Astrocyte (in vitro differentiated cells and primary cell): Measurements from ENCODE around the gene FRZB. TPM values are rescaled to one million over a fixed set of nuclear protein-coding genes. Genes with fewer than 3 reads are reported as not detected.

Source experiments
- DNase-seq: peaks from one replicate; pipeline ENCODE4 v3.0.0-alpha.2; 2010; ENCODE audit warnings: low read depth
- FAIRE-seq: peaks from 2 replicates; lab custom pipeline; 2011; peaks lifted over from hg19 to GRCh38; lab: Jason Lieb, UNC
- H2AFZ ChIP-seq: 2 replicates; pipeline ENCODE4 v1.6.0; 2012; ENCODE audit warnings: low read depth, low read length, inconsistent platforms
- H3K27ac ChIP-seq: 2 replicates; pipeline ENCODE4 v1.5.1; 2011; ENCODE audit warnings: low read depth, low read length, inconsistent platforms
- H3K27me3 ChIP-seq: 2 replicates; pipeline ENCODE4 v1.6.0; 2011; ENCODE audit warnings: low read length, inconsistent platforms; ENCODE audit not compliant: insufficient read depth
- H3K36me3 ChIP-seq: 2 replicates; pipeline ENCODE4 v1.5.1; 2011; ENCODE audit warnings: low read length, inconsistent platforms; ENCODE audit not compliant: insufficient read depth
- H3K4me1 ChIP-seq: 2 replicates; pipeline ENCODE4 v1.5.1; 2011; ENCODE audit warnings: low read length, inconsistent platforms; ENCODE audit not compliant: insufficient read depth
- H3K4me2 ChIP-seq: 2 replicates; pipeline ENCODE4 v1.6.0; 2012; ENCODE audit warnings: low read length, inconsistent platforms
- H3K4me3 ChIP-seq: 2 replicates; pipeline ENCODE4 v1.5.1; 2011; ENCODE audit warnings: low read depth, mild to moderate bottlenecking, low read length, inconsistent platforms; ENCODE audit not compliant: insufficient read depth
- H3K79me2 ChIP-seq: 2 replicates; pipeline ENCODE4 v1.6.0; 2012; ENCODE audit warnings: mild to moderate bottlenecking, low read length, inconsistent platforms; ENCODE audit not compliant: insufficient read depth
- H3K9ac ChIP-seq: 2 replicates; pipeline ENCODE4 v1.6.0; 2012; ENCODE audit warnings: mild to moderate bottlenecking, low read length, inconsistent platforms
- H3K9me3 ChIP-seq: 2 replicates; pipeline ENCODE4 v1.5.1; 2012; ENCODE audit warnings: low read depth, mild to moderate bottlenecking, low read length, inconsistent platforms; ENCODE audit not compliant: insufficient read depth
- H4K20me1 ChIP-seq: 2 replicates; pipeline ENCODE4 v1.6.0; 2012; ENCODE audit warnings: low read length, inconsistent platforms; ENCODE audit not compliant: insufficient read depth
- H3K27ac Mint-ChIP-seq: one replicate; pipeline ENCODE4 v1.8.0; 2021; ENCODE audit warnings: mild to moderate bottlenecking, mixed read lengths; ENCODE audit not compliant: unreplicated experiment
- H3K27me3 Mint-ChIP-seq: one replicate; pipeline ENCODE4 v1.8.0; 2021; ENCODE audit warnings: low read depth, mixed read lengths; ENCODE audit not compliant: unreplicated experiment
- H3K36me3 Mint-ChIP-seq: one replicate; pipeline ENCODE4 v1.8.0; 2021; ENCODE audit warnings: low read depth, mixed read lengths; ENCODE audit not compliant: unreplicated experiment
- H3K4me1 Mint-ChIP-seq: one replicate; pipeline ENCODE4 v1.8.0; 2021; ENCODE audit warnings: low read depth, mixed read lengths; ENCODE audit not compliant: unreplicated experiment
- H3K4me3 Mint-ChIP-seq: one replicate; pipeline ENCODE4 v1.8.0; 2021; ENCODE audit warnings: mild to moderate bottlenecking, moderate library complexity, mixed read lengths; ENCODE audit not compliant: unreplicated experiment
- H3K9me3 Mint-ChIP-seq: one replicate; pipeline ENCODE4 v1.8.0; 2021; ENCODE audit warnings: mild to moderate bottlenecking, mixed read lengths; ENCODE audit not compliant: unreplicated experiment
- CTCF ChIP-seq: IDR thresholded peaks from 2 replicates; pipeline ENCODE4 v1.5.1; 2011; ENCODE audit warnings: low read depth, mild to moderate bottlenecking, inconsistent platforms, low read length, moderate library complexity; ENCODE audit not compliant: insufficient read depth
- EZH2 ChIP-seq: IDR thresholded peaks from 2 replicates; pipeline ENCODE4 v1.6.1; 2012; ENCODE audit warnings: mild to moderate bottlenecking, low read length, inconsistent platforms; ENCODE audit not compliant: insufficient read depth
- total RNA-seq: library from RNA; stranded (reverse); gene quantifications from 2 replicates; pipeline ENCODE4 v1.2.1, GENCODE V29; 2021

Gene FRZB
- total RNA-seq, 1 donor from 2014 or later, result 0.77 TPM

GRCh38 chr2:182855376-182855775, 11.1 kb downstream of the FRZB start:
- H3K27ac ChIP-seq, result no peak overlapping the region
- H3K9ac ChIP-seq, result no peak overlapping the region
- FAIRE-seq, result no peak
- no peaks in the 10 kb centered on the region for H3K9me3 ChIP-seq
- no peak overlapping the region for H3K4me3 ChIP-seq
- no peaks in the 10 kb centered on the region for H3K27me3 ChIP-seq
- no peaks in the 10 kb centered on the region for H4K20me1 ChIP-seq
- Mint-ChIP-seq H3K36me3 (no peaks in the 10 kb centered on the region), H3K27ac (no peak overlapping the region), H3K9me3 (no peaks in the 10 kb centered on the region), H3K4me1 (peaks cover 22% of the 10 kb centered on the region), H3K27me3 (no peaks in the 10 kb centered on the region), H3K4me3 (no peak overlapping the region)
- H3K79me2 ChIP-seq, result no peaks in the 10 kb centered on the region
- no peak overlapping the region for H2AFZ ChIP-seq
- H3K4me2 ChIP-seq, result no peak overlapping the region
- DNase-seq, result no peak
- H3K4me1 ChIP-seq, result no peaks in the 10 kb centered on the region
- no peaks in the 10 kb centered on the region for H3K36me3 ChIP-seq
- TF ChIP-seq CTCF (no peak), EZH2 (no peak)

GRCh38 chr2:182854375-182855105, 11.9 kb downstream of the FRZB start:
- H3K79me2 ChIP-seq, result no peaks in the 10 kb centered on the region
- no peaks in the 10 kb centered on the region for H4K20me1 ChIP-seq
- TF ChIP-seq EZH2, result no peak
- TF ChIP-seq CTCF, result no peak
- H3K27ac ChIP-seq, result no peak overlapping the region
- H3K36me3 ChIP-seq, result no peaks in the 10 kb centered on the region
- FAIRE-seq, result no peak
- H3K4me3 ChIP-seq, result no peak overlapping the region
- no peak overlapping the region for H3K9ac ChIP-seq
- H3K9me3 ChIP-seq, result no peaks in the 10 kb centered on the region
- DNase-seq, result no peak
- H3K4me3 Mint-ChIP-seq, result no peak overlapping the region
- no peaks in the 10 kb centered on the region for H3K27me3 Mint-ChIP-seq
- H3K36me3 Mint-ChIP-seq, result no peaks in the 10 kb centered on the region
- H2AFZ ChIP-seq, result no peak overlapping the region
- no peaks in the 10 kb centered on the region for H3K9me3 Mint-ChIP-seq
- H3K4me1 Mint-ChIP-seq, result peaks cover 22% of the 10 kb centered on the region
- H3K4me2 ChIP-seq, result no peak overlapping the region
- no peak overlapping the region for H3K27ac Mint-ChIP-seq
- H3K4me1 ChIP-seq, result no peaks in the 10 kb centered on the region
- no peaks in the 10 kb centered on the region for H3K27me3 ChIP-seq

- H3K27ac ChIP-seq, result no peak overlapping the region
- H3K27ac Mint-ChIP-seq, result no peak overlapping the region
- FAIRE-seq, result no peak
Observed at GRCh38 chr2:182852801-182853200, 13.6 kb downstream of the FRZB start.

More at GRCh38 chr2:182852801-182853200, 13.6 kb downstream of the FRZB start:
- H2AFZ ChIP-seq, result no peak overlapping the region
- peaks cover 22% of the 10 kb centered on the region for H3K4me1 Mint-ChIP-seq
- no peaks in the 10 kb centered on the region for H3K27me3 ChIP-seq
- no peaks in the 10 kb centered on the region for H3K79me2 ChIP-seq
- H3K36me3 Mint-ChIP-seq, result no peaks in the 10 kb centered on the region
- H3K9ac ChIP-seq, result no peak overlapping the region
- H3K4me3 Mint-ChIP-seq, result no peak overlapping the region
- no peaks in the 10 kb centered on the region for H3K27me3 Mint-ChIP-seq
- H3K4me1 ChIP-seq, result no peaks in the 10 kb centered on the region
- H3K9me3 ChIP-seq, result no peaks in the 10 kb centered on the region
- no peaks in the 10 kb centered on the region for H3K9me3 Mint-ChIP-seq
- no peaks in the 10 kb centered on the region for H3K36me3 ChIP-seq
- TF ChIP-seq CTCF (no peak), EZH2 (no peak)
- H3K4me3 ChIP-seq, result no peak overlapping the region
- H4K20me1 ChIP-seq, result no peaks in the 10 kb centered on the region
- peak; percentile 46 for DNase-seq
- H3K4me2 ChIP-seq, result no peak overlapping the region
